Tibial artery (tissue), 4 donors: ENCODE results near the gene TES.

ENCODE experiments used
- DNase-seq, 2 donors: peaks; one replicate each; pipeline ENCODE4 v3.0.0-alpha.2; 2019
- H3K27ac ChIP-seq, 2 donors: fragments of 200-600 bp; sonication (generic) in 1 of 2; 1 replicate in 1 of 2; 2 replicates in 1 of 2; pipeline ENCODE4 v1.5.1; 2018 to 2019; ENCODE audit warnings: mild to moderate bottlenecking in 1 of 2
- H3K27me3 ChIP-seq, 2 donors: fragments of 200-600 bp; sonication (generic) in 1 of 2; one replicate each; pipeline versions ENCODE4 v1.5.1 to v1.6.0; 2016 to 2019
- H3K36me3 ChIP-seq, 3 donors: fragments of 200-600 bp; sonication (generic) in 2 of 3; one replicate each; pipeline ENCODE4 v1.5.1; 2016 to 2019; ENCODE audit warnings: mild to moderate bottlenecking in 2 of 3
- H3K4me1 ChIP-seq, 4 donors: fragments of 200-600 bp; sonication (generic) in 2 of 4; 1 replicate in 3 of 4; 2 replicates in 1 of 4; pipeline ENCODE4 v1.5.1; 2016 to 2019
- H3K4me3 ChIP-seq, 2 donors: fragments of 200-600 bp; sonication (generic) in 1 of 2; 1 replicate in 1 of 2; 2 replicates in 1 of 2; pipeline ENCODE4 v1.5.1; 2018 to 2019; ENCODE audit warnings: mild to moderate bottlenecking in 2 of 2
- H3K9me3 ChIP-seq, 3 donors: fragments of 200-600 bp; sonication (generic) in 1 of 3; one replicate each; pipeline ENCODE4 v1.5.1; 2016 to 2019
- intact Hi-C: fragments of 100-400 bp; cut with DNase I; formaldehyde crosslinking; loops from one replicate; pipeline ENCODE4 v1.15.0; 2023; ENCODE audit warnings: low total_unique reads
- TF ChIP-seq, protein P1 (sequence below), 2 experiments: fragments of 200-600 bp in 1 of 2; fragments of 450-650 bp in 1 of 2; IDR thresholded peaks; one replicate each; pipeline ENCODE4 v1.5.1; 2017 to 2019; ENCODE audit warnings: antibody characterized with exemption in 2 of 2, mild to moderate bottlenecking in 1 of 2, moderate library complexity in 1 of 2

The TES gene

DNA sequence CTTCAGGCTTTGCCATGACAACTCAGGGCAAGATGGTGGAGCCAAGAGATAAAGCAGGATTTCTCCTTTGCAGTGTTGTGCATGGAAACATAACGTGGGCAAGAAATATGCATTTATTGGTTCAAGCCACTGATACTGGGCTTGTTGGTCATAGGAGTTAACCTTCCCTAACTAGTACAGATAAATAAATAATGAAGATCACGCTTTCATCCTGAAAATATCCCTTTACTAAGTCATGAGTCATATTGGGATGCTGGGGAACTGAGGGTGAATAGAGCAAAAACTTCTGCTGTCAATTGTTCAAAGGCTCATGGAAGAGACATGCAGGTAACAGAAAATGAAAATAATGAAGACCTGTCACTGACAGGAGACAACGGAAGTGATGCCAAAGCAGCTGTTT is 55.5 kb downstream of the TES start:
- no peak for DNase-seq
- intact Hi-C loops: loop anchor here (10.0 kb wide), 1 partner anchor 169 kb away; no protein-coding TSS in a partner anchor
- TF ChIP-seq, protein P1, sequence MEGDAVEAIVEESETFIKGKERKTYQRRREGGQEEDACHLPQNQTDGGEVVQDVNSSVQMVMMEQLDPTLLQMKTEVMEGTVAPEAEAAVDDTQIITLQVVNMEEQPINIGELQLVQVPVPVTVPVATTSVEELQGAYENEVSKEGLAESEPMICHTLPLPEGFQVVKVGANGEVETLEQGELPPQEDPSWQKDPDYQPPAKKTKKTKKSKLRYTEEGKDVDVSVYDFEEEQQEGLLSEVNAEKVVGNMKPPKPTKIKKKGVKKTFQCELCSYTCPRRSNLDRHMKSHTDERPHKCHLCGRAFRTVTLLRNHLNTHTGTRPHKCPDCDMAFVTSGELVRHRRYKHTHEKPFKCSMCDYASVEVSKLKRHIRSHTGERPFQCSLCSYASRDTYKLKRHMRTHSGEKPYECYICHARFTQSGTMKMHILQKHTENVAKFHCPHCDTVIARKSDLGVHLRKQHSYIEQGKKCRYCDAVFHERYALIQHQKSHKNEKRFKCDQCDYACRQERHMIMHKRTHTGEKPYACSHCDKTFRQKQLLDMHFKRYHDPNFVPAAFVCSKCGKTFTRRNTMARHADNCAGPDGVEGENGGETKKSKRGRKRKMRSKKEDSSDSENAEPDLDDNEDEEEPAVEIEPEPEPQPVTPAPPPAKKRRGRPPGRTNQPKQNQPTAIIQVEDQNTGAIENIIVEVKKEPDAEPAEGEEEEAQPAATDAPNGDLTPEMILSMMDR (IDR thresholded peaks at IDR 0.05): no peak

DNA sequence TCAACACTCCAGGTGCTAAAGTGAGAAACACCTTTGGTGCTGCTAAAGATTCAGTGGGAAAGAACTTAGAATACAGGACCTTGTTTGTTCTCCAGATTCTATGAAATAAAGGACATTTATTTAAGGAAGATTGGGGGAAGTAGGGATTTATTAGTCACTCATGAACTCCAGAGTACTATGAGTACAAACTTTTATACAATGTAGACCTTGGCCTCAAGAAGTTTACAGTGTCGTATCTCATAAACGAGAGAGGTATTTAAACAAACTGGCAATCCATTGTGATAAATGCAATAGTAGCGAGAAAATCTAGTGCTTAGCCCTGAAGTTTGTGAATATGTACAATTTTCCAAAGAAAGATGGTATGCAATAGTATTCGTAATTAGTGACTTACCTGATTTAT is 59.1 kb downstream of the TES start:
- DNase-seq: no peak
- Histone ChIP-seq H3K4me3 (no peak overlapping the region), H3K4me1 (peaks cover 0 to 36% (median 17%) of the 10 kb centered on the region in 4 donors), H3K9me3 (no peaks in the 10 kb centered on the region), H3K27me3 (no peaks in the 10 kb centered on the region), H3K27ac (peak overlapping the region; percentile 18 to 60), H3K36me3 (no peaks in the 10 kb centered on the region)
- intact Hi-C loops: loop anchor here (10.0 kb wide), 1 partner anchor 165 kb away; no protein-coding TSS in a partner anchor
- TF ChIP-seq, protein P1 (IDR thresholded peaks at IDR 0.05): no peak

More for the DNA sequence above, 55.5 kb downstream of the TES start:
- no peak overlapping the region for H3K4me3 ChIP-seq
- H3K36me3 ChIP-seq: no peaks in the 10 kb centered on the region
- no peaks in the 10 kb centered on the region for H3K9me3 ChIP-seq
- no peaks in the 10 kb centered on the region for H3K27me3 ChIP-seq
- peaks cover 0 to 17% (median 3%) of the 10 kb centered on the region in 4 donors for H3K4me1 ChIP-seq
- no peak overlapping the region for H3K27ac ChIP-seq

DNA sequence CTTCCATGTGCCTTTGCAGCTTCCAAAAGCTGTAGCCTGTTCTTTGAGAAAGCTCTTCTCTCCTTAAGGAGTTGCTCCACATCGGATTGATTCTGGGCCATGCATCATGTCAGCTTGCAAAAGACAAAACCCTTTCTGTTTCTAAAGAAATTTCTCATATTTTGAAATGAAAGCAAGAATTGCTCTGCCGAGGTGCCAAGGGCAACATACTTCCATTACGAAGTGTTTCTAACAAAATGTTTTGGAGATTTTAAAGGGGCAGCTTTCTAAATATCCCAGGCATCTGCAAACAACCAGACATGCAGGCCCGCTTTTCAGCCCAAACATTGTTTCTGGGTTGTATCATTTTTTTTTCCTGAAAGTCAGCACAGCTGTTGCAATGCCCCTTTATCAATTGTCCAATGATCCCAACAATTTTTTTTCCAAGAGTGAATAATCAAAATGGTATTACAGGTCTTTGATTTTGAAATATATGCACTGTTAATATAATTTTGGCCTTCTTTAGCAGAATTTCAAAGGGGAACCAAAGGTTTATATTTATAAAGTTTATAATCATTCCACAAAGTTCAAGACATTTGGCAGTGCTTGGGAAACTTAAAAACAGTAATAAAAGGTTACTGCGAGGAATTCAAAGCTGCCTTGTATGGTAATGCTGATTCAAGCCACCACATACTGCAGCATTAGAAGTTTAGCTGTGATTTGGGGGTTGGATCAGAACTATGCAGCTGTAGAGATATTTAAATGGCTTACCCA is 61.0 kb downstream of the TES start:
- TF ChIP-seq, protein P1 (IDR thresholded peaks at IDR 0.05): no peak
- intact Hi-C loops: loop anchor here (5.0 kb wide), 1 partner anchor 46 kb away; no protein-coding TSS in a partner anchor

DNA sequence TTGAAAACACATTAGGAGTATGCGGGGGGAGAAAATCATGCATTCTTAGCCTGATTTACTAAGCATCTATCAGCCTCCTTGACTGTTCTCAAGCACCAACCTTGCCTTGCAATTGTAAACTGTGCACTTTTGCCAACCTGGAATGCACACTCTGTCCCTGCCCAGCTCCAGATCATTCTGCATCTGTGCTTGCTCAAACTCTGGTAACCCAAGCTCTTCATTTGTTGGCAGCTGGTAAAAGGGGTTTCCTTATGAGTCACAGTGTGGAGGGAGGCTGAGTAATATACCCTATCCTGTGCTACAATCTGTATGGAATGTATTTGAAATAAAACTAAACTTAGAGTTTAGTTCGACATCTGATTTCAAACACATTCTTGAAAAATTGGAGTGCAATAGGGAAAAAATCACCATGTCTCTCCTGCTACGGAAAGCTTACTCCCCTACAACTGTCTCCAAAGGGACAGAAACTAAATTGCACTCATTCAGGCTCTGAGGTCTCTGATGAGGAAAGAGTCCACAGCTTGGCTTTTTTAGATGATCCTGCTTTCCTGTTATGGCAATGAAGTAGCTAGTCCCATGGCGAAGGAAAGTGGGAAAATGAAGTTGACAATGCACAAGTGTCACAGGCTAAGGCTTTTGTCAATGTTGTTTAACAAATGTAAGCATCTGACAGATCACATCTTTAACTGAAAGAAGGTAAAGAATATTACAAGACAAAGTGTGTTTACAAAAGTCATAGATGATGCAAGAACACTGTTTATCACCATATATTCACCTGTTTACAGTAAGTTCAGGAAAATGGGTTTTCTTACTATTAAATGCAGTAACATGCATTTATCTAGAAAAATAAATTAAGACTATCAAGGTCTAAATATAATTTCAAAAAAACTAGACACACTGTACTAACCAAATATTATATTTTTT is 61.9 kb downstream of the TES start:
- TF ChIP-seq, protein P1 (IDR thresholded peaks at IDR 0.05): no peak
- H3K27ac ChIP-seq: peak overlapping the region; percentile 20 to 60
- H3K4me3 ChIP-seq: peak overlapping the region in 1 of 2 donors; percentile 14
- no peaks in the 10 kb centered on the region for H3K36me3 ChIP-seq
- H3K27me3 ChIP-seq: no peaks in the 10 kb centered on the region
- intact Hi-C loops: loop anchor here (5.0 kb wide), 1 partner anchor 45 kb away; no protein-coding TSS in a partner anchor
- H3K9me3 ChIP-seq: no peaks in the 10 kb centered on the region
- peaks cover 0 to 55% (median 20%) of the 10 kb centered on the region in 4 donors for H3K4me1 ChIP-seq
- DNase-seq: peak; percentile 64 to 78

More for the DNA sequence above, 61.0 kb downstream of the TES start:
- H3K4me1 ChIP-seq: peaks cover 0 to 46% (median 17%) of the 10 kb centered on the region in 4 donors
- no peaks in the 10 kb centered on the region for H3K36me3 ChIP-seq
- H3K27me3 ChIP-seq: no peaks in the 10 kb centered on the region
- H3K4me3 ChIP-seq: no peak overlapping the region
- no peaks in the 10 kb centered on the region for H3K9me3 ChIP-seq
- peak in 1 of 2 donors; percentile 22 for DNase-seq
- peak overlapping the region; percentile 48 to 60 for H3K27ac ChIP-seq

DNA sequence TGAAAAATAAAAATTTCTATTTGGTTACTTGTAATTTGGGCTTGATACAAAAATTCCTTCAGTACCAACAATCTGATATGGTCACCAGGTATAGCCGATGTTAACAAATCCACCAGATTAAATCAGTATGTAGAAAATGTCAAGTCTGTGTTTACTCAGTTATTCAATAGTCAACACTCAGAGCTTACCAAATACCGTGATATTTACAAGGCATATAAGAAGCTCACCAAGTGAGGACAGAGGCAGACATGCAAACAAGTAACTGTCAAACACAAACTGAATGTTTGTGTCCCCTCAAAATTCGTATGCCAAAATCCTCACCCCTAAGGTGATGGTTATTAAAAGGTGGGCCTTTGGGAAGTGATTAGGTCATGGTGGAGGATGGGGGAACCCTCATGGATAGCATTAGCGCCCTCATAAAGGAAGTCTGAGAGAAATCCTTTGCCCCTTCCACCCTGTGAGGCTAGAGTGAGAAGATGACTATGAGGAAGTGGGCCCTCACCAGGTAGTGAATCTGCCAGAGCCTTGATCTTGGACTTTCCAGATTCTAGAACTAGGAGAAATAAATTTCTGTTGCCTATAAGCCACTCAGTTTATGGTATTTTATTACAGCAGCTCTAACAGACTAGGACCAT is 63.1 kb downstream of the TES start:
- Histone ChIP-seq H3K4me1 (peaks cover 0 to 62% (median 20%) of the 10 kb centered on the region in 4 donors), H3K27me3 (no peaks in the 10 kb centered on the region), H3K27ac (peak overlapping the region in 1 of 2 donors; percentile 60), H3K4me3 (no peak overlapping the region), H3K9me3 (no peaks in the 10 kb centered on the region), H3K36me3 (no peaks in the 10 kb centered on the region)
- DNase-seq: no peak
- intact Hi-C loops: loop anchor here (5.0 kb wide), 1 partner anchor 44 kb away; no protein-coding TSS in a partner anchor
- TF ChIP-seq, protein P1 (IDR thresholded peaks at IDR 0.05): no peak
